CD8-positive, alpha-beta memory T cell (primary cell): Measurements from ENCODE around the gene XKR7. TPM values are rescaled to one million over a fixed set of nuclear protein-coding genes. Genes with fewer than 3 reads are reported as not detected.

Experiments used
- CTCF ChIA-PET: fragments of 350-600 bp; sonication (Branson Sonifier 250); formaldehyde crosslinking; loops from one replicate; lab custom pipeline; 2021; ENCODE audit warnings: antibody characterized with exemption; lab: Charles Lee
- POLR2A ChIA-PET: fragments of 350-600 bp; sonication (Branson Sonifier 250); formaldehyde crosslinking; loops from one replicate; lab custom pipeline; 2021; ENCODE audit warnings: antibody characterized with exemption; lab: Charles Lee
- DNase-seq, 5 donors: peaks; one replicate each; pipeline versions ENCODE4 v3.0.0 to v3.0.0-alpha.2; 2020 to 2022; ENCODE audit warnings: mixed read lengths in 1 of 5
- H3K27ac ChIP-seq: one replicate; pipeline ENCODE4 v1.7.0; 2013; ENCODE audit warnings: low read depth, mild to moderate bottlenecking, low read length, moderate library complexity
- H3K27me3 ChIP-seq: 2 replicates; pipeline ENCODE4 v1.7.0; 2013; ENCODE audit warnings: low read length, mild to moderate bottlenecking; ENCODE audit not compliant: insufficient read depth, poor library complexity, severe bottlenecking
- H3K36me3 ChIP-seq: 2 replicates; pipeline ENCODE4 v1.7.0; 2013; ENCODE audit warnings: mild to moderate bottlenecking, low read length, moderate library complexity; ENCODE audit not compliant: insufficient read depth
- H3K4me1 ChIP-seq: 2 replicates; pipeline ENCODE4 v1.7.0; 2013; ENCODE audit warnings: mild to moderate bottlenecking, low read length, moderate library complexity; ENCODE audit not compliant: insufficient read depth
- H3K4me3 ChIP-seq: 2 replicates; pipeline ENCODE4 v1.7.0; 2013; ENCODE audit warnings: mild to moderate bottlenecking, low read length
- H3K9me3 ChIP-seq: 2 replicates; pipeline ENCODE4 v1.7.0; 2013; ENCODE audit warnings: mild to moderate bottlenecking, low read length
- H3K27ac Mint-ChIP-seq, 8 donors: one replicate each; pipeline ENCODE4 v1.8.0; 2020 to 2021; ENCODE audit warnings: mixed read lengths in 8 of 8, mild to moderate bottlenecking in 6 of 8, inconsistent platforms in 3 of 8, moderate library complexity in 3 of 8
- H3K27me3 Mint-ChIP-seq, 2 donors: one replicate each; pipeline ENCODE4 v1.8.0; 2020 to 2021; ENCODE audit warnings: mixed read lengths in 2 of 2, mild to moderate bottlenecking in 1 of 2, moderate library complexity in 1 of 2
- H3K36me3 Mint-ChIP-seq, 3 donors: one replicate each; pipeline ENCODE4 v1.8.0; 2020 to 2021; ENCODE audit warnings: mixed read lengths in 3 of 3, inconsistent platforms in 1 of 3, mild to moderate bottlenecking in 1 of 3
- H3K4me1 Mint-ChIP-seq, 3 donors: one replicate each; pipeline ENCODE4 v1.8.0; 2020 to 2021; ENCODE audit warnings: mixed read lengths in 3 of 3, inconsistent platforms in 1 of 3, mild to moderate bottlenecking in 1 of 3
- H3K4me3 Mint-ChIP-seq, 7 donors: one replicate each; pipeline ENCODE4 v1.8.0; 2020 to 2021; ENCODE audit warnings: mixed read lengths in 7 of 7, mild to moderate bottlenecking in 6 of 7, moderate library complexity in 4 of 7, inconsistent platforms in 2 of 7
- H3K9me3 Mint-ChIP-seq, 5 donors: one replicate each; pipeline ENCODE4 v1.8.0; 2020 to 2022; ENCODE audit warnings: mixed read lengths in 5 of 5, mild to moderate bottlenecking in 3 of 5, moderate library complexity in 2 of 5, inconsistent platforms in 1 of 5
- polyA plus RNA-seq: library from polyadenylated mRNA; unstranded; fragments of 300-500 nt; fragmentation: Illumina TruSeq; gene quantifications from one replicate; pipeline ENCODE4 v1.2.3, GENCODE V29; 2021
- total RNA-seq, 2 experiments: library from RNA; stranded (reverse); gene quantifications; one replicate each; pipeline ENCODE4 v1.2.3, GENCODE V29; 2021

XKR7 gene
- total and polyA plus RNA-seq, 3 experiments from 2014 or later = 0.02 TPM; not detected in 2

- peak in 1 of 5 donors; percentile 8 for DNase-seq
- Histone ChIP-seq H3K27me3 (no peaks in the 10 kb centered on the region), H3K9me3 (no peaks in the 10 kb centered on the region), H3K36me3 (no peaks in the 10 kb centered on the region), H3K4me1 (no peaks in the 10 kb centered on the region), H3K27ac (no peak overlapping the region), H3K4me3 (no peak overlapping the region)
- Mint-ChIP-seq H3K27ac (no peak overlapping the region), H3K4me3 (no peak overlapping the region), H3K27me3 (peaks cover 4 to 10% of the 10 kb centered on the region in 2 donors), H3K4me1 (no peaks in the 10 kb centered on the region), H3K36me3 (no peaks in the 10 kb centered on the region), H3K9me3 (no peaks in the 10 kb centered on the region)
- CTCF ChIA-PET = no interaction called here
- POLR2A ChIA-PET = no interaction called here
These were observed 37.0 kb downstream of the XKR7 start for GRCh38 chr20:32004963-32005362.

- no peaks in the 10 kb centered on the region for H3K9me3 Mint-ChIP-seq
- peaks cover 7 to 16% of the 10 kb centered on the region in 2 donors for H3K27me3 Mint-ChIP-seq
- Histone ChIP-seq H3K9me3 (no peaks in the 10 kb centered on the region), H3K4me3 (no peak overlapping the region), H3K27me3 (no peaks in the 10 kb centered on the region), H3K36me3 (no peaks in the 10 kb centered on the region), H3K4me1 (no peaks in the 10 kb centered on the region), H3K27ac (no peak overlapping the region)
- CTCF ChIA-PET = no interaction called here
- H3K36me3 Mint-ChIP-seq = no peaks in the 10 kb centered on the region
- POLR2A ChIA-PET = no interaction called here
- no peak overlapping the region for H3K4me3 Mint-ChIP-seq
- no peaks in the 10 kb centered on the region for H3K4me1 Mint-ChIP-seq
- DNase-seq = peak in 1 of 5 donors; percentile 4
- peak overlapping the region in 1 of 8 donors; percentile 28 for H3K27ac Mint-ChIP-seq
These were observed 38.1 kb downstream of the XKR7 start for GRCh38 chr20:32006053-32006452.

GRCh38 chr20:32006841-32007786, 39.2 kb downstream of the XKR7 start:
- Mint-ChIP-seq H3K27me3 (peaks cover 5 to 24% of the 10 kb centered on the region in 2 donors), H3K4me1 (no peaks in the 10 kb centered on the region), H3K27ac (no peak overlapping the region), H3K4me3 (no peak overlapping the region), H3K36me3 (no peaks in the 10 kb centered on the region), H3K9me3 (no peaks in the 10 kb centered on the region)
- peak in 1 of 5 donors; percentile 1 for DNase-seq
- ChIA-PET CTCF (interaction anchor here (1.4 to 1.5 kb wide), 2 partner anchors 10 to 54 kb away, joined by 4 to 5 read pairs; no protein-coding TSS in a partner anchor), POLR2A (no interaction called here)
- Histone ChIP-seq H3K36me3 (no peaks in the 10 kb centered on the region), H3K4me3 (no peak overlapping the region), H3K9me3 (no peaks in the 10 kb centered on the region), H3K27me3 (no peaks in the 10 kb centered on the region), H3K27ac (no peak overlapping the region), H3K4me1 (no peaks in the 10 kb centered on the region)

GRCh38 chr20:32007787-32008616, 40.1 kb downstream of the XKR7 start:
- no peak overlapping the region for H3K27ac ChIP-seq
- H3K36me3 ChIP-seq = no peaks in the 10 kb centered on the region
- POLR2A ChIA-PET = no interaction called here

GRCh38 chr20:32009564-32009963, 41.6 kb downstream of the XKR7 start:
- Mint-ChIP-seq H3K9me3 (no peaks in the 10 kb centered on the region), H3K27me3 (peaks cover 5 to 32% of the 10 kb centered on the region in 2 donors), H3K27ac (no peak overlapping the region), H3K36me3 (no peaks in the 10 kb centered on the region), H3K4me1 (no peaks in the 10 kb centered on the region), H3K4me3 (no peak overlapping the region)
- no peaks in the 10 kb centered on the region for H3K9me3 ChIP-seq
- no peaks in the 10 kb centered on the region for H3K27me3 ChIP-seq
- ChIA-PET POLR2A (no interaction called here), CTCF (no interaction called here)
- no peak overlapping the region for H3K4me3 ChIP-seq
- H3K27ac ChIP-seq = no peak overlapping the region
- no peak for DNase-seq
- no peaks in the 10 kb centered on the region for H3K36me3 ChIP-seq
- no peaks in the 10 kb centered on the region for H3K4me1 ChIP-seq

More at GRCh38 chr20:32007787-32008616, 40.1 kb downstream of the XKR7 start:
- no peaks in the 10 kb centered on the region for H3K36me3 Mint-ChIP-seq
- no peak overlapping the region for H3K27ac Mint-ChIP-seq
- no peaks in the 10 kb centered on the region for H3K27me3 ChIP-seq
- peaks cover 5 to 29% of the 10 kb centered on the region in 2 donors for H3K27me3 Mint-ChIP-seq
- no peaks in the 10 kb centered on the region for H3K4me1 ChIP-seq
- H3K4me1 Mint-ChIP-seq = no peaks in the 10 kb centered on the region
- CTCF ChIA-PET = interaction anchor here (1.4 to 1.5 kb wide), 2 partner anchors 10 to 55 kb away, joined by 4 to 5 read pairs; no protein-coding TSS in a partner anchor
- no peak overlapping the region for H3K4me3 Mint-ChIP-seq
- no peaks in the 10 kb centered on the region for H3K9me3 ChIP-seq
- no peaks in the 10 kb centered on the region for H3K9me3 Mint-ChIP-seq
- H3K4me3 ChIP-seq = no peak overlapping the region
- peak in 1 of 5 donors; percentile 12 for DNase-seq

GRCh38 chr20:32010101-32010500, 42.1 kb downstream of the XKR7 start, which contains the start of gene CCM2L:
Gene CCM2L, plus strand, starts transcription at chr20:32010438. Its CDS starts 17 bp downstream, at chr20:32010455.
- no peaks in the 10 kb centered on the region for H3K36me3 ChIP-seq
- H3K9me3 Mint-ChIP-seq = no peaks in the 10 kb centered on the region
- H3K4me3 Mint-ChIP-seq = no peak within 1 kb of the TSS
- peak in 1 of 5 donors; percentile 10 for DNase-seq
- no peaks in the 10 kb centered on the region for H3K9me3 ChIP-seq
- H3K27me3 Mint-ChIP-seq = peaks cover 10 to 37% of the 10 kb centered on the region in 2 donors
- H3K27ac Mint-ChIP-seq = peak within 1 kb of the TSS in 1 of 8 donors; percentile 32
- no peak within 1 kb of the TSS for H3K27ac ChIP-seq
- CTCF ChIA-PET = no interaction called here
- H3K4me1 ChIP-seq = no peaks in the 10 kb centered on the region
- POLR2A ChIA-PET = no interaction called here
- H3K27me3 ChIP-seq = no peaks in the 10 kb centered on the region
- no peaks in the 10 kb centered on the region for H3K4me1 Mint-ChIP-seq
- no peaks in the 10 kb centered on the region for H3K36me3 Mint-ChIP-seq
- no peak within 1 kb of the TSS for H3K4me3 ChIP-seq

- POLR2A ChIA-PET = no interaction called here
- H3K27ac Mint-ChIP-seq = no peak overlapping the region
- no peaks in the 10 kb centered on the region for H3K27me3 ChIP-seq
- no peaks in the 10 kb centered on the region for H3K9me3 ChIP-seq
- H3K4me3 Mint-ChIP-seq = no peak overlapping the region
- H3K27ac ChIP-seq = no peak overlapping the region
- H3K27me3 Mint-ChIP-seq = peaks cover 16 to 43% of the 10 kb centered on the region in 2 donors
- no peaks in the 10 kb centered on the region for H3K36me3 Mint-ChIP-seq
- H3K4me1 ChIP-seq = no peaks in the 10 kb centered on the region
- H3K4me1 Mint-ChIP-seq = no peaks in the 10 kb centered on the region
- DNase-seq = peak in 1 of 5 donors; percentile 33
- H3K36me3 ChIP-seq = no peaks in the 10 kb centered on the region
- H3K4me3 ChIP-seq = no peak overlapping the region
- H3K9me3 Mint-ChIP-seq = no peaks in the 10 kb centered on the region
- CTCF ChIA-PET = no interaction called here
These were observed 42.7 kb downstream of the XKR7 start for GRCh38 chr20:32010666-32011065.
